Measurements from ENCODE around the gene TSG101.

- TF ChIP-seq CTCF (IDR thresholded peaks at IDR 0.05; ENCODE audit: low read length) (no peak), EZH2 (IDR thresholded peaks at IDR 0.05; ENCODE audit: borderline replicate concordance, low read length) (no peak)
Observed at GRCh38 chr11:18526130-18526520, 617 bp downstream of the TSG101 start.

Measured in OCI-LY1 (cell line).